ENCODE measurements around the gene GREB1. TPM values are rescaled to one million over a fixed set of nuclear protein-coding genes. Genes with fewer than 3 reads are reported as not detected.
A peak's percentile ranks its signal among the peaks of the same experiment; 100 is the strongest.

Gene GREB1
- total and polyA plus RNA-seq, 3 experiments from 2014 or later = 0.16 to 0.94 (median 0.55) TPM

- Histone ChIP-seq H3K4me3 (ENCODE audit: low read length) (no peak overlapping the region), H3K36me3 (ENCODE audit: insufficient read depth, low read length) (no peaks in the 10 kb centered on the region), H3K9me3 (ENCODE audit: low read length) (no peaks in the 10 kb centered on the region), H3K27me3 (ENCODE audit: insufficient read depth, low read length, poor library complexity, severe bottlenecking) (no peaks in the 10 kb centered on the region), H3K4me1 (ENCODE audit: insufficient read depth, low read length) (no peaks in the 10 kb centered on the region), H3K27ac (ENCODE audit: low read depth, low read length) (no peak overlapping the region)
- DNase-seq = no peak
- CTCF ChIA-PET = no interaction called here
- Mint-ChIP-seq H3K4me1 (no peaks in the 10 kb centered on the region), H3K4me3 (no peak overlapping the region), H3K27me3 (no peaks in the 10 kb centered on the region), H3K36me3 (no peaks in the 10 kb centered on the region), H3K27ac (no peak overlapping the region), H3K9me3 (no peaks in the 10 kb centered on the region)
- POLR2A ChIA-PET = no interaction called here
These were observed 81.4 kb downstream of the GREB1 start for GRCh38 chr2:11615209-11615608.

- Histone ChIP-seq H3K27ac (ENCODE audit: low read depth, low read length) (no peak overlapping the region), H3K4me1 (ENCODE audit: insufficient read depth, low read length) (no peaks in the 10 kb centered on the region), H3K27me3 (ENCODE audit: insufficient read depth, low read length, poor library complexity, severe bottlenecking) (no peaks in the 10 kb centered on the region), H3K4me3 (ENCODE audit: low read length) (no peak overlapping the region), H3K36me3 (ENCODE audit: insufficient read depth, low read length) (no peaks in the 10 kb centered on the region), H3K9me3 (ENCODE audit: low read length) (no peaks in the 10 kb centered on the region)
- H3K9me3 Mint-ChIP-seq = no peaks in the 10 kb centered on the region
- no peak overlapping the region for H3K4me3 Mint-ChIP-seq
- no peaks in the 10 kb centered on the region for H3K4me1 Mint-ChIP-seq
- H3K27ac Mint-ChIP-seq = no peak overlapping the region
- ChIA-PET CTCF (no interaction called here), POLR2A (no interaction called here)
- H3K27me3 Mint-ChIP-seq = no peaks in the 10 kb centered on the region
- DNase-seq = no peak
- H3K36me3 Mint-ChIP-seq = no peaks in the 10 kb centered on the region
These were observed 82.3 kb downstream of the GREB1 start for GRCh38 chr2:11616097-11616687.

DNA sequence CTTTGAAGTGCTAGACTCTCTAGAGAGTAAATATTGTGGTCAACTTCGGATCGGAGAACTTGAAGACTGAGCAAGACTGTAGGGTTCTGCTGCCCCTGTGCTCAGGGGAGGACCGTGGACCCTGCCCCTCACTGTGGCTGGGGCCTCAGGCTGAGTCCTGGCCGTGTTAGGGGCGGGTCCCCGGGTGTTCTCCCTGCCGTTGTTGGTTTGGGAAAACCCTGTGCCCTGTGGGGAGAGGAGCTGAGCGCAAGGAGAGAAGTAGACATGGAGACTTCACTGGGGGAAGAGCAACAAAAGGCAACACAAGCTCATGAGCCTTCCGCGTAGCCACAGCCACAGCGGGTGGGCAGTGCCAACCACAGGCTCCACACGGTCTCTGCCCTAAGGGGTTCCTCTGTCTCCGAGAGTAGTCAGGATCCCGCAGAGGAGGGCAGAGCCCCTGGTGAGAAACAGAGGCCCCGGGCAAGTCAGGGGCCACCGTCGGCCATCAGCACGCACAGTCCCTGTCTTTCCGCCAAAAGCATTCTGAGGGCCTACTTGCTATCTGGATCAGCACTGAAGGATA, 83.1 kb downstream of the GREB1 start:
- Mint-ChIP-seq H3K27me3 (no peaks in the 10 kb centered on the region), H3K27ac (no peak overlapping the region), H3K4me3 (no peak overlapping the region), H3K36me3 (no peaks in the 10 kb centered on the region), H3K9me3 (no peaks in the 10 kb centered on the region), H3K4me1 (no peaks in the 10 kb centered on the region)
- Histone ChIP-seq H3K9me3 (ENCODE audit: low read length) (no peaks in the 10 kb centered on the region), H3K27ac (ENCODE audit: low read depth, low read length) (no peak overlapping the region), H3K4me3 (ENCODE audit: low read length) (no peak overlapping the region), H3K4me1 (ENCODE audit: insufficient read depth, low read length) (no peaks in the 10 kb centered on the region), H3K36me3 (ENCODE audit: insufficient read depth, low read length) (no peaks in the 10 kb centered on the region), H3K27me3 (ENCODE audit: insufficient read depth, low read length, poor library complexity, severe bottlenecking) (no peaks in the 10 kb centered on the region)
- CTCF ChIA-PET = no interaction called here
- POLR2A ChIA-PET = no interaction called here
- DNase-seq = no peak

GRCh38 chr2:11617527-11617926, 83.7 kb downstream of the GREB1 start:
- Mint-ChIP-seq H3K27me3 (no peaks in the 10 kb centered on the region), H3K27ac (no peak overlapping the region), H3K36me3 (no peaks in the 10 kb centered on the region), H3K9me3 (no peaks in the 10 kb centered on the region), H3K4me1 (no peaks in the 10 kb centered on the region), H3K4me3 (no peak overlapping the region)
- H3K27me3 ChIP-seq (ENCODE audit: insufficient read depth, low read length, poor library complexity, severe bottlenecking) = no peaks in the 10 kb centered on the region
- no peaks in the 10 kb centered on the region for H3K9me3 ChIP-seq (ENCODE audit: low read length)
- no peak for DNase-seq
- no peaks in the 10 kb centered on the region for H3K4me1 ChIP-seq (ENCODE audit: insufficient read depth, low read length)
- CTCF ChIA-PET = no interaction called here
- POLR2A ChIA-PET = no interaction called here
- H3K27ac ChIP-seq (ENCODE audit: low read depth, low read length) = no peak overlapping the region
- H3K36me3 ChIP-seq (ENCODE audit: insufficient read depth, low read length) = no peaks in the 10 kb centered on the region
- no peak overlapping the region for H3K4me3 ChIP-seq (ENCODE audit: low read length)

DNA sequence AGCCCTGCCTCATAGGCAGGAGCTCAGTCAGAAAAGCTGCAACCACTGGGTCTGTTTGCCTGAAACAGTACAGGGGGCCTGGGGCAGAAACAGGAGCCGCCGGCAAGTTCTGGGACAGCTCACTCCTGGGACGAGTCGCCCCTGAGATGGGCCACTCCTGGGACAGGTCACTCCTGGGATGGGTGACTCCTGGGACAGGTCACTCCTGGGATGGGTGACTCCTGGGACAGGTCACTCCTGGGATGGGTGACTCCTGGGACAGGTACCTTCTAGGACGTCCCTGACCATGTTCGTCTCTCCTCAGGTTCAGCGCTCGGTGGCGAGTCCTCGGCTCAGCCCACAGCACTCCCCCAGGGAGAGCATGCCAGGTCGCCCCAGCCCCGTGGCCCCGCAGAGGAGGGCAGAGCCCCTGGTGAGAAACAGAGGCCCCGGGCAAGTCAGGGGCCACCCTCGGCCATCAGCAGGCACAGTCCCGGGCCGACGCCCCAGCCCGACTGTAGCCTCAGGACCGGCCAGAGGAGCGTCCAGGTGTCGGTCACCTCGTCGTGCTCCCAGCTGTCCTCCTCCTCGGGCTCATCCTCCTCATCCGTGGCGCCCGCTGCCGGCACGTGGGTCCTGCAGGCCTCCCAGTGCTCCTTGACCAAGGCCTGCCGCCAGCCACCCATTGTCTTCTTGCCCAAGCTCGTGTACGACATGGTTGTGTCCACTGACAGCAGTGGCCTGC, 84.3 kb downstream of the GREB1 start:
- Histone ChIP-seq H3K27me3 (ENCODE audit: insufficient read depth, low read length, poor library complexity, severe bottlenecking) (no peaks in the 10 kb centered on the region), H3K4me3 (ENCODE audit: low read length) (no peak overlapping the region), H3K4me1 (ENCODE audit: insufficient read depth, low read length) (no peaks in the 10 kb centered on the region), H3K27ac (ENCODE audit: low read depth, low read length) (no peak overlapping the region), H3K9me3 (ENCODE audit: low read length) (no peaks in the 10 kb centered on the region), H3K36me3 (ENCODE audit: insufficient read depth, low read length) (no peaks in the 10 kb centered on the region)
- no peak for DNase-seq
- H3K9me3 Mint-ChIP-seq = no peaks in the 10 kb centered on the region
- ChIA-PET CTCF (no interaction called here), POLR2A (no interaction called here)
- no peak overlapping the region for H3K4me3 Mint-ChIP-seq
- no peak overlapping the region for H3K27ac Mint-ChIP-seq
- no peaks in the 10 kb centered on the region for H3K36me3 Mint-ChIP-seq
- no peaks in the 10 kb centered on the region for H3K27me3 Mint-ChIP-seq
- H3K4me1 Mint-ChIP-seq = no peaks in the 10 kb centered on the region

- Mint-ChIP-seq H3K9me3 (no peaks in the 10 kb centered on the region), H3K4me1 (no peaks in the 10 kb centered on the region), H3K27ac (no peak overlapping the region), H3K27me3 (no peaks in the 10 kb centered on the region), H3K36me3 (no peaks in the 10 kb centered on the region), H3K4me3 (no peak overlapping the region)
- ChIA-PET POLR2A (no interaction called here), CTCF (no interaction called here)
- Histone ChIP-seq H3K9me3 (ENCODE audit: low read length) (no peaks in the 10 kb centered on the region), H3K4me3 (ENCODE audit: low read length) (no peak overlapping the region), H3K27ac (ENCODE audit: low read depth, low read length) (no peak overlapping the region), H3K4me1 (ENCODE audit: insufficient read depth, low read length) (no peaks in the 10 kb centered on the region), H3K27me3 (ENCODE audit: insufficient read depth, low read length, poor library complexity, severe bottlenecking) (no peaks in the 10 kb centered on the region), H3K36me3 (ENCODE audit: insufficient read depth, low read length) (no peaks in the 10 kb centered on the region)
- DNase-seq = no peak
These were observed 84.8 kb downstream of the GREB1 start for GRCh38 chr2:11618708-11619062.

DNA sequence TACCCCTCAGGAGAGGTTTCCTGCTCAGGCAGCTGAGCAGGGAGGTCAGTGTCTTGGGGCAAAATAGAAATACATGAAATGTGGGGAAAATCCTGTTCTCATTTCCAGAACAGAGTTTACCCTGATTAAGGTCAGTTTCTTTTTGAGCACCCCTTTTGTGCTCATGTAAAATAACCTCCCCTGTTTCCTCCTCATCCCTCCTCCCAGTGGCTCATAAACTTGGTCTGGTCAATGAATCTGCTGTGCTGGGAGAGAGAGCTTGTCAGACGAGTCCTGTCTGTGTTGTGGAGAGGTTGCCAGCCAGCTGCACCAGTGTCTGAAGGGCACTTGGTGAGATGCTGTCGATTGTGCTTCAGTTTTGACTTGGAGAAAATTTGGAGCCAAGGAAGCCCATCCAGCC, 87.6 kb downstream of the GREB1 start:
- no peaks in the 10 kb centered on the region for H3K27me3 Mint-ChIP-seq
- no peak for DNase-seq
- no peaks in the 10 kb centered on the region for H3K4me1 Mint-ChIP-seq
- H3K36me3 Mint-ChIP-seq = no peaks in the 10 kb centered on the region
- H3K27ac ChIP-seq (ENCODE audit: low read depth, low read length) = no peak overlapping the region
- no peaks in the 10 kb centered on the region for H3K36me3 ChIP-seq (ENCODE audit: insufficient read depth, low read length)
- H3K4me3 Mint-ChIP-seq = no peak overlapping the region
- H3K9me3 Mint-ChIP-seq = peaks cover 0 to 1% (median 0%) of the 10 kb centered on the region in 5 donors
- no peak overlapping the region for H3K27ac Mint-ChIP-seq
- no peaks in the 10 kb centered on the region for H3K4me1 ChIP-seq (ENCODE audit: insufficient read depth, low read length)
- no peaks in the 10 kb centered on the region for H3K9me3 ChIP-seq (ENCODE audit: low read length)
- POLR2A ChIA-PET = no interaction called here
- CTCF ChIA-PET = no interaction called here
- H3K27me3 ChIP-seq (ENCODE audit: insufficient read depth, low read length, poor library complexity, severe bottlenecking) = no peaks in the 10 kb centered on the region
- no peak overlapping the region for H3K4me3 ChIP-seq (ENCODE audit: low read length)

GRCh38 chr2:11622611-11623010, 88.8 kb downstream of the GREB1 start:
- ChIA-PET POLR2A (no interaction called here), CTCF (no interaction called here)
- H3K27ac ChIP-seq (ENCODE audit: low read depth, low read length) = no peak overlapping the region
- no peaks in the 10 kb centered on the region for H3K36me3 ChIP-seq (ENCODE audit: insufficient read depth, low read length)
- no peaks in the 10 kb centered on the region for H3K27me3 Mint-ChIP-seq
- no peaks in the 10 kb centered on the region for H3K27me3 ChIP-seq (ENCODE audit: insufficient read depth, low read length, poor library complexity, severe bottlenecking)
- H3K4me1 ChIP-seq (ENCODE audit: insufficient read depth, low read length) = no peaks in the 10 kb centered on the region
- H3K4me3 Mint-ChIP-seq = no peak overlapping the region
- no peak overlapping the region for H3K4me3 ChIP-seq (ENCODE audit: low read length)
- no peaks in the 10 kb centered on the region for H3K9me3 ChIP-seq (ENCODE audit: low read length)
- no peak for DNase-seq
- H3K9me3 Mint-ChIP-seq = peaks cover 0 to 1% (median 0%) of the 10 kb centered on the region in 5 donors
- H3K27ac Mint-ChIP-seq = peak overlapping the region in 1 of 8 donors; percentile 19
- no peaks in the 10 kb centered on the region for H3K4me1 Mint-ChIP-seq
- H3K36me3 Mint-ChIP-seq = no peaks in the 10 kb centered on the region
